ENCODE results near the gene FGF14. TPM values are rescaled to one million over a fixed set of nuclear protein-coding genes. Genes with fewer than 3 reads are reported as not detected.

Gene FGF14
- polyA plus RNA-seq, 1 of the 3 experiments (the other 2 are of a cell fraction) = 0.20 TPM

DNA sequence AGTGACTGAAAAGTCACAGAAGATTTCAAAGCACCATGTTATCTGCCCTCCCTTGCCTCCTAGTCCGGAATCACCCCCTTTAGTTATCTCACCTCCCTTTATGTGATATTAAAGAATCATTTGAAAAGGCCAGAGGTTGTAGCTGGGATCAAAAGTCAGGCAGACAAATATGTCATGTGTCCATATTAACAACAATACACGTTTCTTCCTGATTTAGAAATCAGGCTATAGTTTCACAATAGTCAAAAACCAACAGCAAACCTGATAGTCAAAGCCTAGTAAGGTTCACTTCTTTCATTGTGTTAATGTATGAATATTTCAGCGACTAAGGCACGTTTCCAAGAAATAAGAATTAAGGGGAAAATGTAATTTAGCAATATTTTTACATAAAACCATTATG lies 622.7 kb downstream of the FGF14 start:
- ChIA-PET CTCF (interaction anchor here (0.6 to 1.4 kb wide), 2 partner anchors 15 kb away, joined by 3 read pairs; no protein-coding TSS in a partner anchor), POLR2A (no interaction called here)
- H3K9me3 ChIP-seq = no peaks in the 10 kb centered on the region
- no peak overlapping the region for H3K4me3 ChIP-seq (ENCODE audit: low read depth in 2 of 2, low read length in 1 of 2)
- no peaks in the 10 kb centered on the region for H3F3A ChIP-seq (replicated peaks; ENCODE audit: insufficient read depth)
- no peaks in the 10 kb centered on the region for H3K79me2 ChIP-seq (ENCODE audit: insufficient read depth)
- no peaks in the 10 kb centered on the region for H3K36me3 ChIP-seq (replicated peaks in 1 of 2; ENCODE audit: control insufficient read depth in 1 of 2, insufficient read depth in 2 of 2, low read length in 1 of 2)
- no peaks in the 10 kb centered on the region for H4K20me1 ChIP-seq (ENCODE audit: insufficient read depth)
- H3K27ac ChIP-seq (ENCODE audit: low read depth in 2 of 2, low read length in 1 of 2) = no peak overlapping the region
- DNase-seq = no peak
- TF ChIP-seq, protein P1, sequence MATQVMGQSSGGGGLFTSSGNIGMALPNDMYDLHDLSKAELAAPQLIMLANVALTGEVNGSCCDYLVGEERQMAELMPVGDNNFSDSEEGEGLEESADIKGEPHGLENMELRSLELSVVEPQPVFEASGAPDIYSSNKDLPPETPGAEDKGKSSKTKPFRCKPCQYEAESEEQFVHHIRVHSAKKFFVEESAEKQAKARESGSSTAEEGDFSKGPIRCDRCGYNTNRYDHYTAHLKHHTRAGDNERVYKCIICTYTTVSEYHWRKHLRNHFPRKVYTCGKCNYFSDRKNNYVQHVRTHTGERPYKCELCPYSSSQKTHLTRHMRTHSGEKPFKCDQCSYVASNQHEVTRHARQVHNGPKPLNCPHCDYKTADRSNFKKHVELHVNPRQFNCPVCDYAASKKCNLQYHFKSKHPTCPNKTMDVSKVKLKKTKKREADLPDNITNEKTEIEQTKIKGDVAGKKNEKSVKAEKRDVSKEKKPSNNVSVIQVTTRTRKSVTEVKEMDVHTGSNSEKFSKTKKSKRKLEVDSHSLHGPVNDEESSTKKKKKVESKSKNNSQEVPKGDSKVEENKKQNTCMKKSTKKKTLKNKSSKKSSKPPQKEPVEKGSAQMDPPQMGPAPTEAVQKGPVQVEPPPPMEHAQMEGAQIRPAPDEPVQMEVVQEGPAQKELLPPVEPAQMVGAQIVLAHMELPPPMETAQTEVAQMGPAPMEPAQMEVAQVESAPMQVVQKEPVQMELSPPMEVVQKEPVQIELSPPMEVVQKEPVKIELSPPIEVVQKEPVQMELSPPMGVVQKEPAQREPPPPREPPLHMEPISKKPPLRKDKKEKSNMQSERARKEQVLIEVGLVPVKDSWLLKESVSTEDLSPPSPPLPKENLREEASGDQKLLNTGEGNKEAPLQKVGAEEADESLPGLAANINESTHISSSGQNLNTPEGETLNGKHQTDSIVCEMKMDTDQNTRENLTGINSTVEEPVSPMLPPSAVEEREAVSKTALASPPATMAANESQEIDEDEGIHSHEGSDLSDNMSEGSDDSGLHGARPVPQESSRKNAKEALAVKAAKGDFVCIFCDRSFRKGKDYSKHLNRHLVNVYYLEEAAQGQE (IDR thresholded peaks at IDR 0.05; ENCODE audit: low read depth, low read length) = no peak
- TF ChIP-seq, protein P2, sequence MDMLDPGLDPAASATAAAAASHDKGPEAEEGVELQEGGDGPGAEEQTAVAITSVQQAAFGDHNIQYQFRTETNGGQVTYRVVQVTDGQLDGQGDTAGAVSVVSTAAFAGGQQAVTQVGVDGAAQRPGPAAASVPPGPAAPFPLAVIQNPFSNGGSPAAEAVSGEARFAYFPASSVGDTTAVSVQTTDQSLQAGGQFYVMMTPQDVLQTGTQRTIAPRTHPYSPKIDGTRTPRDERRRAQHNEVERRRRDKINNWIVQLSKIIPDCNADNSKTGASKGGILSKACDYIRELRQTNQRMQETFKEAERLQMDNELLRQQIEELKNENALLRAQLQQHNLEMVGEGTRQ (IDR thresholded peaks at IDR 0.05; ENCODE audit: borderline replicate concordance, low read depth, low read length) = no peak
- TF ChIP-seq NFIC (IDR thresholded peaks at IDR 0.05; ENCODE audit: borderline replicate concordance) (no peak), EP300 (IDR thresholded peaks at IDR 0.05; ENCODE audit: borderline replicate concordance in 1 of 2, low read depth in 1 of 2, low read length in 1 of 2) (no peak), FOXJ3 (CRISPR knock-in tag; IDR thresholded peaks at IDR 0.05) (no peak), TEAD4 (IDR thresholded peaks at IDR 0.05; ENCODE audit: borderline replicate concordance, insufficient read depth) (no peak), YY1 (IDR thresholded peaks at IDR 0.05; ENCODE audit: low read depth) (no peak), NRF1 (IDR thresholded peaks at IDR 0.05; ENCODE audit: low read depth, low read length) (no peak), ELF1 (IDR thresholded peaks at IDR 0.05) (no peak), TAF1 (IDR thresholded peaks at IDR 0.05; ENCODE audit: borderline replicate concordance, low read depth, low read length) (no peak), CHD2 (IDR thresholded peaks at IDR 0.05; ENCODE audit: low read length, partially characterized antibody) (no peak), GATA2 (CRISPR knock-in tag; IDR thresholded peaks at IDR 0.05) (no peak), SMC3 (IDR thresholded peaks at IDR 0.05; ENCODE audit: low read depth, low read length) (no peak), RCOR1 (IDR thresholded peaks at IDR 0.05; ENCODE audit: low read length) (no peak), MEF2A (IDR thresholded peaks at IDR 0.05; ENCODE audit: borderline replicate concordance, low read depth) (no peak), JUND (IDR thresholded peaks at IDR 0.05) (no peak), RXRA (IDR thresholded peaks at IDR 0.05; ENCODE audit: borderline replicate concordance, low read depth) (no peak)
- TF ChIP-seq, protein P3, sequence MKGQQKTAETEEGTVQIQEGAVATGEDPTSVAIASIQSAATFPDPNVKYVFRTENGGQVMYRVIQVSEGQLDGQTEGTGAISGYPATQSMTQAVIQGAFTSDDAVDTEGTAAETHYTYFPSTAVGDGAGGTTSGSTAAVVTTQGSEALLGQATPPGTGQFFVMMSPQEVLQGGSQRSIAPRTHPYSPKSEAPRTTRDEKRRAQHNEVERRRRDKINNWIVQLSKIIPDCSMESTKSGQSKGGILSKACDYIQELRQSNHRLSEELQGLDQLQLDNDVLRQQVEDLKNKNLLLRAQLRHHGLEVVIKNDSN (IDR thresholded peaks at IDR 0.05; ENCODE audit: borderline replicate concordance, low read depth) = no peak
- TF ChIP-seq, protein P4, sequence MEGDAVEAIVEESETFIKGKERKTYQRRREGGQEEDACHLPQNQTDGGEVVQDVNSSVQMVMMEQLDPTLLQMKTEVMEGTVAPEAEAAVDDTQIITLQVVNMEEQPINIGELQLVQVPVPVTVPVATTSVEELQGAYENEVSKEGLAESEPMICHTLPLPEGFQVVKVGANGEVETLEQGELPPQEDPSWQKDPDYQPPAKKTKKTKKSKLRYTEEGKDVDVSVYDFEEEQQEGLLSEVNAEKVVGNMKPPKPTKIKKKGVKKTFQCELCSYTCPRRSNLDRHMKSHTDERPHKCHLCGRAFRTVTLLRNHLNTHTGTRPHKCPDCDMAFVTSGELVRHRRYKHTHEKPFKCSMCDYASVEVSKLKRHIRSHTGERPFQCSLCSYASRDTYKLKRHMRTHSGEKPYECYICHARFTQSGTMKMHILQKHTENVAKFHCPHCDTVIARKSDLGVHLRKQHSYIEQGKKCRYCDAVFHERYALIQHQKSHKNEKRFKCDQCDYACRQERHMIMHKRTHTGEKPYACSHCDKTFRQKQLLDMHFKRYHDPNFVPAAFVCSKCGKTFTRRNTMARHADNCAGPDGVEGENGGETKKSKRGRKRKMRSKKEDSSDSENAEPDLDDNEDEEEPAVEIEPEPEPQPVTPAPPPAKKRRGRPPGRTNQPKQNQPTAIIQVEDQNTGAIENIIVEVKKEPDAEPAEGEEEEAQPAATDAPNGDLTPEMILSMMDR (IDR thresholded peaks at IDR 0.05) = no peak
- TF ChIP-seq, protein P5, sequence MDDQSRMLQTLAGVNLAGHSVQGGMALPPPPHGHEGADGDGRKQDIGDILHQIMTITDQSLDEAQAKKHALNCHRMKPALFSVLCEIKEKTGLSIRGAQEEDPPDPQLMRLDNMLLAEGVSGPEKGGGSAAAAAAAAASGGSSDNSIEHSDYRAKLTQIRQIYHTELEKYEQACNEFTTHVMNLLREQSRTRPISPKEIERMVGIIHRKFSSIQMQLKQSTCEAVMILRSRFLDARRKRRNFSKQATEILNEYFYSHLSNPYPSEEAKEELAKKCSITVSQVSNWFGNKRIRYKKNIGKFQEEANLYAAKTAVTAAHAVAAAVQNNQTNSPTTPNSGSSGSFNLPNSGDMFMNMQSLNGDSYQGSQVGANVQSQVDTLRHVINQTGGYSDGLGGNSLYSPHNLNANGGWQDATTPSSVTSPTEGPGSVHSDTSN (IDR thresholded peaks at IDR 0.05) = no peak
- no peaks in the 10 kb centered on the region for H3K9me2 ChIP-seq
- H3K9ac ChIP-seq = no peak overlapping the region
- H2AFZ ChIP-seq (ENCODE audit: low read depth) = no peak overlapping the region
- WGBS (ENCODE audit: low lambda C conversion rate) = 79% methylated on average over 4 of the region's 4 CpGs
- H3K4me2 ChIP-seq = no peak overlapping the region
- no peaks in the 10 kb centered on the region; a peak in 1 of 4 replicates for H3K4me1 ChIP-seq (ENCODE audit: control insufficient read depth in 1 of 2, insufficient read depth in 2 of 2, low read depth in 1 of 2, low read length in 1 of 2)
- no peaks in the 10 kb centered on the region for H3K27me3 ChIP-seq (ENCODE audit: insufficient read depth)

Data from SK-N-SH (cell line).